Left hindlimb (tissue), 1 donor: ENCODE results near the gene IGFBP5.
A peak's percentile ranks its signal among the peaks of the same experiment; 100 is the strongest.

ENCODE experiments used
- DNase-seq: peaks from one replicate; pipeline ENCODE4 v3.0.0-alpha.2; 2018

The IGFBP5 gene

GRCh38 chr2:216663846-216664245 is 31.5 kb downstream of the IGFBP5 start:
- no peak for DNase-seq

GRCh38 chr2:216663106-216663505 is 32.2 kb downstream of the IGFBP5 start:
- no peak for DNase-seq

- no peak for DNase-seq
These were observed 33.5 kb downstream of the IGFBP5 start for GRCh38 chr2:216661639-216662375.

- DNase-seq = no peak
These were observed 34.3 kb downstream of the IGFBP5 start for GRCh38 chr2:216661051-216661450.

GRCh38 chr2:216660496-216660895 is 34.9 kb downstream of the IGFBP5 start:
- DNase-seq = no peak

GRCh38 chr2:216659276-216659675 is 36.1 kb downstream of the IGFBP5 start:
- no peak for DNase-seq

- no peak for DNase-seq
These were observed 36.6 kb downstream of the IGFBP5 start for GRCh38 chr2:216658757-216659156.

- DNase-seq = no peak
These were observed 37.4 kb downstream of the IGFBP5 start for GRCh38 chr2:216657980-216658379.

GRCh38 chr2:216657086-216657855 is 38.1 kb downstream of the IGFBP5 start:
- no peak for DNase-seq

GRCh38 chr2:216654528-216655052 is 40.8 kb downstream of the IGFBP5 start:
- DNase-seq = no peak

GRCh38 chr2:216653931-216654365 is 41.4 kb downstream of the IGFBP5 start:
- DNase-seq = no peak

GRCh38 chr2:216653093-216653799 is 42.1 kb downstream of the IGFBP5 start:
- no peak for DNase-seq

- DNase-seq = no peak
These were observed 42.8 kb downstream of the IGFBP5 start for GRCh38 chr2:216652566-216652965.

GRCh38 chr2:216651351-216651881 is 43.9 kb downstream of the IGFBP5 start:
- DNase-seq = no peak

GRCh38 chr2:216650626-216651257 is 44.6 kb downstream of the IGFBP5 start:
- no peak for DNase-seq

GRCh38 chr2:216649574-216649973 is 45.8 kb downstream of the IGFBP5 start:
- DNase-seq = no peak

- no peak for DNase-seq
These were observed 47.2 kb downstream of the IGFBP5 start for GRCh38 chr2:216648105-216648504.

GRCh38 chr2:216646116-216646515 is 49.2 kb downstream of the IGFBP5 start:
- DNase-seq = no peak

- no peak for DNase-seq
These were observed 49.8 kb downstream of the IGFBP5 start for GRCh38 chr2:216645636-216645950.

GRCh38 chr2:216644842-216645635 is 50.3 kb downstream of the IGFBP5 start:
- no peak for DNase-seq

GRCh38 chr2:216643986-216644659 is 51.2 kb downstream of the IGFBP5 start:
- DNase-seq = peak; percentile 80
